Inferior parietal cortex (tissue), 1 donor: ENCODE measurements around the gene NAA20.

Source experiments
- DNase-seq: peaks from one replicate; pipeline ENCODE4 v3.0.0-alpha.2; 2016; ENCODE audit errors: extremely low spot score

NAA20 gene, protein sequence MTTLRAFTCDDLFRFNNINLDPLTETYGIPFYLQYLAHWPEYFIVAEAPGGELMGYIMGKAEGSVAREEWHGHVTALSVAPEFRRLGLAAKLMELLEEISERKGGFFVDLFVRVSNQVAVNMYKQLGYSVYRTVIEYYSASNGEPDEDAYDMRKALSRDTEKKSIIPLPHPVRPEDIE

DNA sequence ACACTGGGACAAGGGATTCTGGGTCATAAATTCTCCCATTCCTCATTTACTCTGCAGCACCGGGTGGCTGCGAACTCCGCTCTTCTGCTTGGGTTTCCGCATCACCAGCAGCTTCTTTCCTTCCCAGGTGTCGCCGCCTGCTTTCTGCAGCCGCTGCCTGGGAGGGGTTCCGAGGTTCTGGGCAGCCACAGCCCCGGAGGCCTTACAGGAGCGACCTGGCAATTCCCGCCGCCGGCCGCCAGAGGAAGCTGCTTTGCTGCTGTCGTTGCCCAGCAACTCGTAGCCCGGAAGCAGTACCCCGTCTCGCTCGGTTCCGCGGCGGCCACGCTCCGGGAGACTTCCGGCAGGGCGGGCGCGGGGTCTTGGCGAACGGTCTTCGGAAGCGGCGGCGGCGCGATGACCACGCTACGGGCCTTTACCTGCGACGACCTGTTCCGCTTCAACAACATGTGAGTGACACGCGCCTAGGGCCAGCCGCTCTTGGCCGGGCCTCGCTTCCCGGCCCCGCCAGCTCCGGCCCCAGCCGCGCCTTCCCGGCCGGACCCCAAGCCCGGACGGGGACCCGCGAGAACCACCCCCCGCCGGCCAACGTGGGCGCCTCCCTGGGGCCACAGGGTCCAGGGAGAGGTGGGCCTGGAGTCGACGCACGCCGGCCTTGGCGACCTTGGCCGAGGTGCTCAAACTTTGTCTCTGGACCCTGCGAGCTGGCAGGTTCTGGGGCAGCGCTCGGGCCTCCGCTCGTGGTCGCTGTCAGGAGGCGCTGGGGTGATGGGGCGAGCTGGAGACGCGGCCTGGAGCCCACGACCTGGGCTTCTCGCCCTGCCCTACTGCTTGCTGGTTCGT, at the start of gene NAA20:
Gene NAA20 (plus strand): TSS at position 362 of the 843 bp plus-strand sequence. CDS start 35 bp downstream, at position 397.
- DNase-seq, result peak; percentile 89

DNA sequence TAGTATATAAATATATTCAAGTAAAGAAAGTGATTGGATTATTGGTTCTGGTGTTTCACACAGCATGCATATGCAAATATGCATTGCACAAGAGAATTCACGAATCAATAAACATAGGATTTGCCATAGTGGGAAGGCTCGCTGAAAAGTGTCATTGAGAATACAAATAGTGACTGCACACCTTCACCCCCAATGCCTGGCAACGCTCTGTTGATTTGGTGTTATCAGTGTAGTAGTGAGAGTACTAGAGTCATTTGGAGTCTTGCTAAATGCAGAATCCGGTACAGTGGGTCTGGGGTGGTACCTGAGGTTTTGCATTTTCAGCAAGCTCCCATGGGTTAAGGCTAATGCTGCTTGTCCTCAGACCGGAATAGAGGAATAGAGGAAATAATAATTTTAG, 49.7 kb upstream of the NAA20 start:
- DNase-seq, result no peak

DNA sequence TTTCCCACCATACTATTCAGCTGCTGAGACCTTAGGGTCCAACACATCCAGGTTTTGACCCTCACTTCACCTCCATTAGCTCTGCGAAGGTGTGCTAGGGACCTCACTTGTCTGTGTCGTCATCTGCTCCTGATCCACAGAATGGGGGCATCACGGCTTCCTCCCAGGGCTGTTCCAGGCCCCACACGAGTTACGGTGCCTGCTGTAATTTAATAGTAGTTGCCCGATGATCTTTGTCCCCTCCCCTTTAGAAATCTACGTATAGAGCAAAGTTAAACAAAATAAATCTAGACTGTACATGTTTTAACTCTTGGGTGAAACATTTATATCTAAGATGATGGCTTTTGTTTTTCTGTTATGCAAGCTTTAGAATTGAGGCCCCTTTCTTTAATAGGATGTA, 49.1 kb upstream of the NAA20 start:
- no peak for DNase-seq

DNA sequence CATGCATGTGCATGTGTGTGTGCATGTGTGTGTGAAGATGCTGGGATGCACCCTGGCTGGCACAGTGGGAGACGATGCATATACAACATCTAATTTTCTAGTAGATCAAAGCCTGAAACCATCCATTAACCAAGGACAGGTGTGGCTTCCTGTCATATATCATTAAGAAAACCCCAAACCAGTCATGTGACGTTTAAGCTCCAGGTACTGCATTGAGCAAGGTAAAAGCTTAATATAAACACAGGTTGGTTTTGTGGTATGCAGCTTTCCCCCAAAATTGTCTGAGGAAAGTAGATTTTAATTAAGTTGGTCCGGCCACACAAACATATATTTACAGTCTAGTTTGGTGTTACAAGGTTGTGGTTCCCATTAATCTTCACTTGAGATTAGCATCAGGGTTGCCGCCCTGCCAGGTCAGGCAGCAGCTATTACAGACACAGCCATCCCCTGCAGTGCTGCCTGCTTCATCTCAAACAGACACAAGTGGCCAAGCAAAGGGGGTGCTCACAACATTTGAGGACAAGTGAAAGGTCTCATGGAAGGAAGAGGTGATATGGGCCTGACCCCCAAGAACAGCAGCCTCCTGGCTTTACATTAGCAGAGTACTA, 48.6 kb upstream of the NAA20 start:
- DNase-seq, result no peak

DNA sequence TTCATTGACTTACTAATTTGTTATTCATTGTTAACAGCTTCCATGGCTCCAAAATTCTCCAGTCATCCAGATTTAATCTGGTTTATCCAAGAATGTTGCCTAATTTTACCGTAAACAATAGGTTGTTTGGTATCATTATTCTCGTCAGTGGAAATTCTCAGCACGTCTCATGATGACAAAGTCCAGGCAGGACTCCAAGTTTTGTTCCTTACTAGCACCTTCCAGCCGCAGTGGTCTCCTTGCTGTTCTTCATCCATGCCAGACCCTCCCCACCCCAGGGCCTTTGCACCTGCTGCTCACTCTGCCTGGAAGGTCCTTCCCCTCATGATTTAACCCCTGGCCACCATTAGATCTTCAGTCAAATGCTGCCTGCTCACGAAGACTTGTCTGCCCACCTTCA, 48.1 kb upstream of the NAA20 start:
- no peak for DNase-seq

DNA sequence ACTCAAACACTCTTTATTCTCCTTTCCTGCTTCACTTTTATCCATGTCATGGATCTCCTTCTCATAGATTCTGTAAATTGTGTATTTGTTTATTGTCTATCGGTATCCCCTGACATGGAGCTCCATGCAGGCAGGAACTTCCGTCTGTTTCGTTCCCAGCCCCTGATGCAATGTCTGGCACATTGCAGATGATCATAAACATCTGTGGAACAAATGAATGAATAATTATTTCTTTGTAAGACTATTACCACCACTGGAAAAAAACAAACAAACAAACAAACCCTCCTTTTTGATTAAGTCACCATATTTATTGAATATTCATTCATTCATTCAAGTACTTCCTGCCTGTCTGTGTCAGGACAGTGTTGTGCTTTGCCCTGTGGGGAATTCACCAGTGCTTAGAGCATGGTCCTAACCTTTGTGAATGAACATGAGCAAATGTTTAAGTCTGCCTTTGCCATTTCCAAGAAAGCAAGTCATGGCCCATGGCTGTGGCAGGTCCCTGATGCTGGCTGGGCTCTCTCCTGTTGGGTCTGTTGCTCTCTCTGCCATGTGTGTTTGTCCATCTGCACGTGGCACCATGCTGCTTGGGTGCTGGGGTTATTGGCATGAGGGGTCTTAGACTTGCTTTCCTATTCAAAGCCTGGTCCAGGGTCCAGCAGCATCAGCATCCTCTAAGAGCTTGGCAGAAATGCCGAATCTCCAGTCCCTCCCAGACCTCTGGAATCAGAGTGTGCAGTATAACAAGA, 47.5 kb upstream of the NAA20 start:
- no peak for DNase-seq

DNA sequence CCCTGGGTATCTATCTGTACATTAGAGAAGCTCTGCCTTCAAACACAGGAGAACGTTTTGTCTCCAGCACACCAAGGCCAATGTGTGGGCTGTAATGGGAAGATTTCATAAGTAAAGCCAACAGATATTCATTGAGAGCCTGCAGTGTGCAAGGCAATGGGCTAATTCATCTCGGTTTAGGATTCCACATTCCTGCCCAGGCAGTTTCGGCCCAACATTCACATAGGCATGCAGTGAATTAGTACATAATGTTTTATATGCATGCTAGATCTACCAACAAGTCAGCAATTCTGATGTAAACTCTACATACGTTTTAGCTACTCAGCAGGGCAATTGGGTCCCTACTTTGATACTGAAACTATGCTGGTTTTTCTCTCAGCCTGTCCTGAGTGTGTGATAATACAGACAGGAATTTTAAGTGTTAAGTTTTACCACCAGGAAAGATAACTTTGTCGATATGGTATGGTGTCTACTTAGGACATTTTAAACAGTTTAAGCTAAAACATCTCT, 46.9 kb upstream of the NAA20 start:
- DNase-seq, result no peak

DNA sequence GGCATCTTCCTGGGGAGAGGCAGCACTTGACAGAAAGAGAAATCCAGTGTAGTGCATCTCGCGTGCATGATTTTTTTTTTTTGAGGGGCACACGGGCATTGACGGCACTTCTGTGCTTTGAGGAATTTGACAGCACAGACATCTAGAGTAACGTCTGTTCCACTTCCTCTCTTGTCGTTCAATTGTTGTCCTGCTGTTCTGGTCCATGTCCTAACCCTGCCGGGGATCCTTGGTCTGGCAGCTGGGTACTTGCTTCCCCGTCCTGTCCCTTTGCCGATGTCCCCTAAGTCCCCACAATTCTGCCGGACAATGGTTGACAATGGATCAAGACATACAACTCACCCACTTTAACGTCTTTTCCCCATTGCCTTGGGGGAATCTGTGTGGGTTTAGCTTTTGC, 46.0 kb upstream of the NAA20 start:
- no peak for DNase-seq

DNA sequence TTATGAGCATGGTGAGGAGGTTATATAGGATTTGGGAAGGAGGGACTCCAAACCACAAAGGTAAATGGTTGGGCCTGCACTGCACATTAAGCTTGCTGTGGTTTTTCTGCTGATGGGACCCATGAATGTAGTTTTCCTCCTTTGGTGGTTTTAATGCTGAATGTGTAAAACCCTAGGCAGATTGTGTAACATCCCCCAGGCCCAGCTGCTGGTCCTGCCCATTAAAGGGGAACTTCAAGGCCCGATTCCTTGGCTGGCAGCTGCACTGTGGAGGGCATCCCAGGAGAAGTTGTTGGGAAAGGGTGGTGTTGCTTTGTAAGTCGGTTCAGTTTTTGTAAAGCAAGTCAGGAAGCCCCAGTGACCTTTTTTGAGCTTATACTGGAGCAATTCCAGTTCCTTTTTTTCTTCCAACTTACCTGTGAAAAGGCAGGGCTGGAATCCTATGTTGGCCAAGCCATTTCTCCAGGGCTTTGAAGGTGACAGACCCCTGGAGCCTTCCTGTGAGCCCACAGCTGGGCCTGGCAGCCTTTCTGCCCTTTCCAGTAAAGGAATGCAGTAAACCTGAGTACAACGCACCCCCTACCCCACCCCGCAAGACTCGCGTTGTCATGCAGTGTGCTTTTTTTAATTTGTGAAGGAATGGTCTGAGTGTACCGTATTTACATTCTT, 43.1 kb upstream of the NAA20 start:
- peak; percentile 39 for DNase-seq

DNA sequence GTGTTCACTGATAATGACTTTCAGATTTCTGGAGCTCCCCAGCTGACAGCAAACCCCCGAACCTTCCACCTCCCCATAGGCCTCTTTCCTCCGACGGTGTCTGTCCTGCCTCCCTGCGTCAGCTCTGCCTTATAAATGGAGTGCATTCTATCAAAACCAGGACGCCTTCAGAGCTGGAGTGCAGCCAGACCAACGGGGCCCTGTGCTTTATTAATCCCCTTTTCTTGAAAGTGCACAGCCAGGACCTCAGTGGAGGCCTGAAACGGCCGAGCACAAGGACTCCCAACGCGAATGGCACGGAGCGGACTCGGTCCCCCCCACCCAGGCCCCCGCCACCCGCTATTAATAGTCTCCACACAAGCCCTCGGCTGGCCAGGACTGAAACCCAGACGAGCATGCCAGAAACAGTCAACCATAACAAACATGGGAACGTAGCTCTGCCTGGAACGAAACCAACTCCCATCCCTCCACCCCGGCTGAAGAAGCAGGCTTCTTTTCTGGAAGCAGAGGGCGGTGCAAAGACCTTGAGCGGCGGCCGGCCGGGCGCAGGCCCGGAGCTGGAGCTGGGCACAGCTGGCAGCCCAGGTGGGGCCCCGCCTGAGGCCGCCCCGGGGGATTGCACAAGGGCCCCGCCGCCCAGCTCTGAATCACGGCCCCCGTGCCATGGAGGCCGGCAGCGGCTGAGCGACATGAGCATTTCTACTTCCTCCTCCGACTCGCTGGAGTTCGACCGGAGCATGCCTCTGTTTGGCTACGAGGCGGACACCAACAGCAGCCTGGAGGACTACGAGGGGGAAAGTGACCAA, 42.3 kb upstream of the NAA20 start:
- peak; percentile 78 for DNase-seq

DNA sequence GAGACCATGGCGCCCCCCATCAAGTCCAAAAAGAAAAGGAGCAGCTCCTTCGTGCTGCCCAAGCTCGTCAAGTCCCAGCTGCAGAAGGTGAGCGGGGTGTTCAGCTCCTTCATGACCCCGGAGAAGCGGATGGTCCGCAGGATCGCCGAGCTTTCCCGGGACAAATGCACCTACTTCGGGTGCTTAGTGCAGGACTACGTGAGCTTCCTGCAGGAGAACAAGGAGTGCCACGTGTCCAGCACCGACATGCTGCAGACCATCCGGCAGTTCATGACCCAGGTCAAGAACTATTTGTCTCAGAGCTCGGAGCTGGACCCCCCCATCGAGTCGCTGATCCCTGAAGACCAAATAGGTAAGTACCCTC, 41.7 kb upstream of the NAA20 start:
- no peak for DNase-seq

DNA sequence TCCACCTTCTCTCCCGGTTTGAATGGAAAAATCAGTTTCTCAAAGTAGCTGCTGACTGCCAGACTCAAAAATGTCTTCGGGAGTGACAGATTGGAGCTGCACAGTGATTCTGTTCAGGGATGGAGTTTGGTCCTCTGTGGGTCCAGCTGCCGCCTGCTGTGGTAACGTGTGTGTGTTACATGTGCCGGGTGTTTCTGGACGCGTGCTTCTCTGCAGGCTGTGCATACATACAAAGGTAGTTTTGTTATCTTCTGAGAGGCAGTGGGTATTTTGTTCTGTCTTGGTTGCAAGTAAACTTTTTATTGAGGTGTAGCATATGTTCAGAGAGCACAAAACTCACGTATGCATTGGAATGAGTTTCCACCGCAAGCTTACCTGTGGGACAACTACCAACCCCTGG, 41.3 kb upstream of the NAA20 start:
- no peak for DNase-seq

DNA sequence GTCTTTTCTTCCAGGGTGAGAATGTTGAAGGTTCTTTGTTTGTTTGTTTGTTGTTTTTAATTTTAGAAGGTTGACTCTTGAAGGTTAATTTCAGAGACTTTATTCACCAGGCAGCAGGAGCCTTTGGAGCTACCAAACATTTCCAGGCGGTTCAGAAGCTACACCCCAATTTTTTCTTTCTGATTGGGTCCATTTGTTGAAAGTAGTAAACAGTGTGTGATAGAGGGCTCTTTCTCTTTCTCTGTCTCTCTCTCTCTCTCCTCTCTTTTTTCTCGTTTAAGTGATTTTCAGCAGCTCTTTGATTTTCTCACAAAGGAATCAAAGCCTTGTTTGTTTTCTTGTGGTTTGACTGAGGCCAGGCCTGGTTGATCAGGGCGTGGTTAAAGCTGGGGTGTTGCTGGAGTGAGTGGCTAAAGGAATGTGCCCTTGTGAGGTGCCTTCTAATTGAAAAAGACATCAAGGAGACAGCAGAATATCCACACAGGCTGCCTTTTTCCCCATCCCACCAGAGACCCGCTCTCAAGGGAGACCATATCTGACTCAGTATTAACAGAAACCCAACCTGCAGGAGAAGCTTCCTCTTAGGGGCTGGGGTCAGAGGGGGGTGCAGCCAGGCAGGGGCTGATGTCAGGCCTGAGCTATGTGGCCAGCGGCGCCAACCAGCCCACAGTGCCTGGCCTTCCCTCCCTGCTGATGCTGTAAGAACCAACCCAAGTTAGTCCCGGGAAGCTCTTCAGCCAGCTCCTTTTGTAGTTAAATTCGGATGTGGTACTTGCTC, 40.4 kb upstream of the NAA20 start:
- peak; percentile 57 for DNase-seq

DNA sequence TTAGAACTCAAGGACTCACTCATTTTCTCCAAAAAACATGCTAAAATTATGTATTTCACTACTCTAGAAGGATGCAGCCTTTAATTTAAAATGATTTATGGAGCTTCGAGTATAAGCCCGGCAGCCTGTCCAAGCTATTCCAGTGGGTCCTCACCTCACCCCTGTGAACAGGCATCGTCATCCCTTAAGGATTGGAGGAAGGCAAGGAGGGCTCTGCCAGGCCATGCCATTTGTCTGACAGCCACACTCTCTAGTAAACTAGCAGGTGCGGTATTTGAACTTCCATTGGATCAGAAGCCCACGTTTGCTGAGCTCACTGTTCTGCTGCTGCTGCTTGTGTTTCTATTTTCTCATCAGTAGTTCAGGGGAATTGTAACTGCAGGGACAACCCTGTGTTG, 39.8 kb upstream of the NAA20 start:
- DNase-seq, result no peak

DNA sequence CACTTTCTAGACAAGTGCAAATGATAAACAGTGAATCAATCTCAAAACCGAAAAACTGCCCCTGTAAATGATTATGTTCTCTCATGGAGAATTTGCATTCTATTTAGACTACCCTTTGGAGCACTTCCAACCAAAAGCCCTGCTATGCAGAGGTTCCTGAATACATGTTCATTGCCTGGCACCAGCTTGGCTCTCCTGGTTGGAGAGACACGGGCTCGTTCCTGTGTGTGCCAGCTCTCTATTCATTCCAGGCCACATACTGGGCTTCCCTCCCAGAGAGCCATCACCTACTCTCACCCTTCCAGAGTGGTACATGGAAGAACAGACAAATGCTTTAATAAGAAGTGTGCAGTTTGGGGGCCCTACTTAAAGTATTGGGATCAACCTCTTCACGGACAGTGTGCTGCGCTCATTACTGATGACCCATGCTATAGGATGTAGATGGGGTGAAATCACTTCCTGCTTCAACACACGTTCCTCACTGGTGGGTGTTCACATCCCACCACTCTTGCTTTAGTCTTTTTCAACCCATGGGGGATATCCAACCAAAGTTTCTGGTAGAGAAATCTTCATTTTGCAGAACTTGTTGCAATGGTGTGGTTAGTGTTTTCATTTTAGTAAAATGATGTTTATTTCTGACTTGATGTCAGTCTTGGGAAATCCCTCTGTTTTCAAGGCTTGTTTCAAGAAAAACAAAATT, 38.5 kb upstream of the NAA20 start:
- DNase-seq, result no peak

DNA sequence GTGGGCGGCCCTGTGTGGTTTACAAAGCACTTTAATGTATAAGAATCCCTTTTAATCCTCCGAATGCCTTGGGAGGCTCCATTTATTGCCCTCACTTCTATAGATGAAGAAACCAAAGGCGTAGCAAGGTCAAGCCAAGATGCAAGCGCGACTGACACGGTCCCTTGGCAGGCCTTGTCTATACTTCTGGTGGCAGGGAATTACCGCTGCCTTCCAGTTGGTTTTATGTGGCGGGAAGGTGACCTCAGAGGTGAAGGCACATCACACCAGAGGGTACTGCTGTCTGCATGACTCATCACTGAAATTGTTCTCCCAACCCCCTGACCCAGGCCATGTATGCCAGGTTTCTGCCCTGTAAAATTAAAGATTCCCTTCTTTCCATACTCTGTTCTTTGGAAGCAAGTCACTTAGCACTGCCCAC, 36.1 kb upstream of the NAA20 start:
- no peak for DNase-seq

DNA sequence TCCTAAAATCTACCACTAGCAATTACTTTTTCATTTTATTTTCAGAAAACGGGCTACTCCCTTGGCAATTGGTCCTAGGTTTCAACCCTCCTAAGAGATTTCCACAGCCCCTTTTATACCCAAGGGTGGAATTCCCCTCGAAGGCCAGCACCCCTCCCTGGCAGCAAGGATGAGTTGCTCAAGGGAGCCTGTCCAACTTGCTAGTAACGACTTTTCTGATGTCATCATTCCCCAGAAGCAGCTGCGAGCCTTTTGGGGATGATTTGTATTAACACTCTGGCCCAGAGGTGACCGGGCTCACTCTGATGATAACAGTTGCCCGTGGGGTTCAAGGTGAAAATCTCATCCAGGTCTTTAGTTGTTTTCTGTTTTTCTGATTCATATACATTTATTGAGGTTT, 30.7 kb upstream of the NAA20 start:
- no peak for DNase-seq

DNA sequence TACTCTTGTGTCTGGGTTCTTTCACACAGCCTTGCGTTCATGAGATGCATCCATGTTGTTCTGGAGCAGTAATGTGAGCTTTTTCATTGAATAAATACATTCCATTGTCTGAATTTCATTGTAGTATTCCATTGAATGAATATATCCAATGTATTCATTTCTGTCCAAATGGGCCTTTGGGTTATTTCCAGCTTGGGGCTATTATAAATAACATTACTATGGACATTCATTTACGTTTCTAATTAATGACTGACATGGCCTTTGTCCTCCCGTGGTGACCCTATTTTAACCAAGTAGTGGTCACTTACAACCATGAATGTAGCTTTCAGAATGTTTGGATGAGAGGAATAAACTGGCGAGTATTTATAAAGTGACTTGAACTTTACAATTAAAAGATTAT, 30.1 kb upstream of the NAA20 start:
- no peak for DNase-seq

DNA sequence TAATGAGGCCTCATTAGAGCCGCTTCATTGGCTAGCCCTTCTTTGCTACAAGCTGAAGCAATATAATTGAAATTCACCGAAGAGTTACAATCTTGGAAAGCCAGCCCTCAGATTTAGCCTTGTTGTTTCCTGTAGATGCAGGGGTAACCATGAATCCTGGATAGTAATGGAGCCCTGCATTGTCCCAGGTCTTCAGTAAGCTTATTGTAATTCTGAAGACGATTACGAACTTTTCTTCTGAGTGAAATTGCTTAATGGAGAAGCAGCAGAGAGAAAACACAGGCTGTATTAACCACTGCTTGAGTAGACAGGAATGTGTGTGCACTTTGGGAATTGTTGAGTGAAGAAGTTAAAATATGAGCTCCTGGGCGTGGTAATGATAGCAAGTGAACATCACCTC, 26.3 kb upstream of the NAA20 start:
- DNase-seq, result no peak
